ENCODE measurements around the gene RPL7A. TPM values are rescaled to one million over a fixed set of nuclear protein-coding genes. Genes with fewer than 3 reads are reported as not detected.

The RPL7A gene
- total RNA-seq, 3 donors from 2014 or later (not counting 1 experiment from before 2014, with no cell fraction given), result 1,409 to 1,616 (median 1,600) TPM

- no peaks in the 10 kb centered on the region for H3K9me3 Mint-ChIP-seq
- Histone ChIP-seq H3K4me3 (ENCODE audit: low read length) (no peak overlapping the region), H3K27me3 (ENCODE audit: control insufficient read depth, insufficient read depth, low read length) (no peaks in the 10 kb centered on the region), H3K4me1 (ENCODE audit: control insufficient read depth, insufficient read depth, low read length) (no peaks in the 10 kb centered on the region), H3K36me3 (ENCODE audit: control insufficient read depth, insufficient read depth, low read length) (no peaks in the 10 kb centered on the region), H3K27ac (ENCODE audit: low read length) (no peak overlapping the region), H3K9me3 (ENCODE audit: control insufficient read depth, insufficient read depth, low read length) (no peaks in the 10 kb centered on the region)
- no peaks in the 10 kb centered on the region for H3K27me3 Mint-ChIP-seq (ENCODE audit: low read depth in 2 of 2)
- H3K4me1 Mint-ChIP-seq, result no peaks in the 10 kb centered on the region
- TF ChIP-seq CTCF (IDR thresholded peaks at IDR 0.05), result no peak
- ATAC-seq (peak in 2 of 3 donors; percentile 47 to 66), DNase-seq (no peak)
- intact Hi-C loops (cut with micrococcal nuclease), result no loop called here
- WGBS (ENCODE audit: insufficient coverage), result 61% methylated on average over 4 of the region's 4 CpGs
- no peak overlapping the region for H3K4me3 Mint-ChIP-seq
- no peaks in the 10 kb centered on the region for H3K36me3 Mint-ChIP-seq
- H3K27ac Mint-ChIP-seq, result no peak overlapping the region
Measured at GRCh38 chr9:133382507-133383141, 34.6 kb downstream of the RPL7A start.

DNA sequence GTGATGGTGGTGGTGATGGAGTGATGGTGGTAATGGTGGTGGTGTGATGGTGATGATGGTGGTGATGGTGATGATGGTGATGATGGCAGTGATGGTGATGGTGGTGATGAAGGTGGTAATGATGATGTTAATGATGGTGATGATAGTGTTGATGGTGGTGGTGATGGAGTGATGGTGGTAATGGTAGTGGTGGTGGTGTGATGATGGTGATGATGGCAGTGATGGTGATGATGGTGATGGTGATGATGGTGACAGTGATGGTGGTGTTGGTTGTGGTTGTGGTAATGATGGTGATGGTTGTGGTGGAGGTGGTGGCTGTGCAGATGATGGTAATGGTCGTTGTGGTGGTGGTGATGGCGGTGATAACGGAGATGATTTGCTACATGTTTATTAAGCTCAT lies 35.4 kb downstream of the RPL7A start:
- intact Hi-C loops (cut with micrococcal nuclease), result no loop called here

GRCh38 chr9:133384736-133385321 lies 36.8 kb downstream of the RPL7A start:
- no peak overlapping the region for H3K27ac ChIP-seq (ENCODE audit: low read length)
- no peaks in the 10 kb centered on the region for H3K36me3 ChIP-seq (ENCODE audit: control insufficient read depth, insufficient read depth, low read length)
- H3K27ac Mint-ChIP-seq, result no peak overlapping the region
- ATAC-seq, result no peak
- intact Hi-C loops (cut with micrococcal nuclease), result no loop called here
- no peak for DNase-seq
- peaks cover 0 to 4% of the 10 kb centered on the region in 2 donors for H3K27me3 Mint-ChIP-seq (ENCODE audit: low read depth in 2 of 2)
- no peaks in the 10 kb centered on the region for H3K9me3 ChIP-seq (ENCODE audit: control insufficient read depth, insufficient read depth, low read length)
- TF ChIP-seq CTCF (IDR thresholded peaks at IDR 0.05), result no peak
- no peaks in the 10 kb centered on the region for H3K9me3 Mint-ChIP-seq
- H3K4me3 Mint-ChIP-seq, result no peak overlapping the region
- no peaks in the 10 kb centered on the region for H3K4me1 ChIP-seq (ENCODE audit: control insufficient read depth, insufficient read depth, low read length)
- H3K27me3 ChIP-seq (ENCODE audit: control insufficient read depth, insufficient read depth, low read length), result no peaks in the 10 kb centered on the region
- H3K4me3 ChIP-seq (ENCODE audit: low read length), result no peak overlapping the region
- no peaks in the 10 kb centered on the region for H3K4me1 Mint-ChIP-seq
- no peaks in the 10 kb centered on the region for H3K36me3 Mint-ChIP-seq
- WGBS (ENCODE audit: insufficient coverage), result 96% methylated on average over 17 of the region's 17 CpGs

More for the DNA sequence above, 35.4 kb downstream of the RPL7A start:
- H3K36me3 Mint-ChIP-seq, result no peaks in the 10 kb centered on the region
- Histone ChIP-seq H3K27ac (ENCODE audit: low read length) (no peak overlapping the region), H3K27me3 (ENCODE audit: control insufficient read depth, insufficient read depth, low read length) (no peaks in the 10 kb centered on the region), H3K9me3 (ENCODE audit: control insufficient read depth, insufficient read depth, low read length) (no peaks in the 10 kb centered on the region), H3K36me3 (ENCODE audit: control insufficient read depth, insufficient read depth, low read length) (no peaks in the 10 kb centered on the region), H3K4me3 (ENCODE audit: low read length) (no peak overlapping the region), H3K4me1 (ENCODE audit: control insufficient read depth, insufficient read depth, low read length) (no peaks in the 10 kb centered on the region)
- no peaks in the 10 kb centered on the region for H3K4me1 Mint-ChIP-seq
- no peak overlapping the region for H3K27ac Mint-ChIP-seq
- TF ChIP-seq CTCF (IDR thresholded peaks at IDR 0.05), result no peak
- ATAC-seq (peak in 1 of 3 donors; percentile 15), DNase-seq (no peak)
- no peaks in the 10 kb centered on the region for H3K27me3 Mint-ChIP-seq (ENCODE audit: low read depth in 2 of 2)
- no peak overlapping the region for H3K4me3 Mint-ChIP-seq
- 85% methylated on average over 3 of the region's 3 CpGs for WGBS (ENCODE audit: insufficient coverage)
- no peaks in the 10 kb centered on the region for H3K9me3 Mint-ChIP-seq
